ENCODE data around the gene IMMP2L. TPM values are rescaled to one million over a fixed set of nuclear protein-coding genes. Genes with fewer than 3 reads are reported as not detected.
"Not testable (repeated sequence)": the region's sequence is repeated elsewhere in the genome, so short reads cannot be mapped to it uniquely, and the experiment has no call there.

Gene IMMP2L
- total RNA-seq, 4 donors from 2014 or later: 12.0 to 22.2 (median 17.5) TPM

- peaks cover 0 to 3% (median 0%) of the 10 kb centered on the region in 4 donors for H3K36me3 ChIP-seq
- intact Hi-C loops (cut with DNase I): no loop called here
- TF ChIP-seq CTCF (IDR thresholded peaks at IDR 0.05) (no peak), POLR2AphosphoS5 (IDR thresholded peaks at IDR 0.05) (no peak), EP300 (IDR thresholded peaks at IDR 0.05) (no peak), POLR2A (IDR thresholded peaks at IDR 0.05; ENCODE audit: low read depth) (no peak)
- H3K9me3 ChIP-seq: peaks cover 0 to 19% (median 3%) of the 10 kb centered on the region in 4 donors
- no peak overlapping the region for H3K4me3 ChIP-seq
- no peaks in the 10 kb centered on the region for H3K4me1 ChIP-seq
- WGBS: 79% methylated on average over 4 of the region's 4 CpGs
- no peaks in the 10 kb centered on the region for H3K27me3 ChIP-seq
- no peak overlapping the region for H3K27ac ChIP-seq (replicated peaks in 1 of 4)
- no peak for DNase-seq (ENCODE audit: extremely low spot score)
Measured at GRCh38 chr7:110664803-110665202, 897.5 kb downstream of the IMMP2L start.

- DNase-seq (ENCODE audit: extremely low spot score); H3K27me3 ChIP-seq; intact Hi-C loops (cut with DNase I); H3K4me1 ChIP-seq; H3K36me3 ChIP-seq; H3K4me3 ChIP-seq; H3K27ac ChIP-seq (replicated peaks in 1 of 4): not testable (repeated sequence)
- 94% methylated on average over 7 of the region's 7 CpGs for WGBS
- peaks cover 0 to 33% (median 11%) of the 10 kb centered on the region in 4 donors for H3K9me3 ChIP-seq
Measured at GRCh38 chr7:110660637-110661036, 901.7 kb downstream of the IMMP2L start.

GRCh38 chr7:110650328-110650727 lies 912.0 kb downstream of the IMMP2L start:
- H3K4me3 ChIP-seq: no peak overlapping the region
- H3K27ac ChIP-seq (replicated peaks in 1 of 4): no peak overlapping the region
- H3K27me3 ChIP-seq: no peaks in the 10 kb centered on the region
- no peaks in the 10 kb centered on the region for H3K9me3 ChIP-seq
- H3K4me1 ChIP-seq: no peaks in the 10 kb centered on the region
- no peak for TF ChIP-seq POLR2AphosphoS5 (IDR thresholded peaks at IDR 0.05)
- TF ChIP-seq EP300 (IDR thresholded peaks at IDR 0.05): no peak
- TF ChIP-seq CTCF (IDR thresholded peaks at IDR 0.05): no peak
- no peak for TF ChIP-seq POLR2A (IDR thresholded peaks at IDR 0.05; ENCODE audit: low read depth)
- no peak for DNase-seq (ENCODE audit: extremely low spot score)
- intact Hi-C loops (cut with DNase I): no loop called here
- H3K36me3 ChIP-seq: no peaks in the 10 kb centered on the region
- 69% methylated on average over 3 of the region's 3 CpGs for WGBS

GRCh38 chr7:110647266-110647665 lies 915.0 kb downstream of the IMMP2L start:
- TF ChIP-seq POLR2A (IDR thresholded peaks at IDR 0.05; ENCODE audit: low read depth): no peak
- TF ChIP-seq POLR2AphosphoS5 (IDR thresholded peaks at IDR 0.05): no peak
- TF ChIP-seq EP300 (IDR thresholded peaks at IDR 0.05): no peak
- no peak for TF ChIP-seq CTCF (IDR thresholded peaks at IDR 0.05)
- intact Hi-C loops (cut with DNase I): no loop called here
- WGBS: 95% methylated on average over 4 of the region's 4 CpGs
- H3K36me3 ChIP-seq: no peaks in the 10 kb centered on the region
- no peak for DNase-seq (ENCODE audit: extremely low spot score)
- no peaks in the 10 kb centered on the region for H3K4me1 ChIP-seq
- no peaks in the 10 kb centered on the region for H3K27me3 ChIP-seq
- no peak overlapping the region for H3K27ac ChIP-seq (replicated peaks in 1 of 4)
- no peak overlapping the region for H3K4me3 ChIP-seq
- H3K9me3 ChIP-seq: no peaks in the 10 kb centered on the region

- Histone ChIP-seq H3K4me3 (no peak overlapping the region), H3K27ac (replicated peaks in 1 of 4) (no peak overlapping the region), H3K27me3 (no peaks in the 10 kb centered on the region), H3K36me3 (no peaks in the 10 kb centered on the region), H3K4me1 (no peaks in the 10 kb centered on the region), H3K9me3 (no peaks in the 10 kb centered on the region)
- 79% methylated on average over 2 of the region's 2 CpGs for whole genome bisulfite sequencing
- no peak for TF ChIP-seq EP300 (IDR thresholded peaks at IDR 0.05)
- no peak for DNase-seq (ENCODE audit: extremely low spot score)
- intact Hi-C loops (cut with DNase I): no loop called here
Measured at GRCh38 chr7:110646804-110647203, 915.5 kb downstream of the IMMP2L start.

GRCh38 chr7:110645616-110646015 lies 916.7 kb downstream of the IMMP2L start:
- Histone ChIP-seq H3K27ac (replicated peaks in 1 of 4) (no peak overlapping the region), H3K4me1 (no peaks in the 10 kb centered on the region), H3K4me3 (no peak overlapping the region), H3K9me3 (no peaks in the 10 kb centered on the region), H3K27me3 (no peaks in the 10 kb centered on the region), H3K36me3 (no peaks in the 10 kb centered on the region)
- intact Hi-C loops (cut with DNase I): no loop called here
- TF ChIP-seq CTCF (IDR thresholded peaks at IDR 0.05) (no peak), POLR2A (IDR thresholded peaks at IDR 0.05; ENCODE audit: low read depth) (no peak)
- no peak for DNase-seq (ENCODE audit: extremely low spot score)
- 73% methylated on average over 2 of the region's 2 CpGs for WGBS

All from esophagus muscularis mucosa (tissue), 4 donors.